Fibroblast of lung (primary cell): ENCODE measurements around the gene DNAJA2. TPM values are rescaled to one million over a fixed set of nuclear protein-coding genes. Genes with fewer than 3 reads are reported as not detected.

Experiments used
- DNase-seq, 2 donors: peaks; one replicate each; pipeline versions ENCODE4 v3.0.0 to v3.0.0-alpha.2; 2010; ENCODE audit warnings: low read depth in 2 of 2
- H2AFZ ChIP-seq: 2 replicates; pipeline ENCODE4 v1.5.1; 2012; ENCODE audit warnings: low read length, control low read depth, inconsistent platforms
- H3K27ac ChIP-seq: 2 replicates; pipeline ENCODE4 v1.5.1; 2011; ENCODE audit warnings: low read length, control low read depth; ENCODE audit not compliant: insufficient read depth
- H3K27me3 ChIP-seq: 2 replicates; pipeline ENCODE4 v1.5.1; 2011; ENCODE audit warnings: mild to moderate bottlenecking, low read length; ENCODE audit not compliant: control insufficient read depth, insufficient read depth
- H3K36me3 ChIP-seq: 2 replicates; pipeline ENCODE4 v1.5.1; 2011; ENCODE audit warnings: low read length; ENCODE audit not compliant: control insufficient read depth, insufficient read depth
- H3K4me1 ChIP-seq: 2 replicates; pipeline ENCODE4 v1.5.1; 2011; ENCODE audit warnings: low read length; ENCODE audit not compliant: control insufficient read depth, insufficient read depth; ENCODE audit errors: extremely low read depth
- H3K4me2 ChIP-seq: 2 replicates; pipeline ENCODE4 v1.5.1; 2011; ENCODE audit warnings: low read length, control low read depth; ENCODE audit not compliant: insufficient read depth; ENCODE audit errors: extremely low read depth
- H3K4me3 ChIP-seq, 4 experiments: fragments of 200-600 bp in 1 of 4; sonication (generic) in 1 of 4; replicated peaks in 1 of 4; 2 replicates each; pipeline ENCODE4 v1.5.1; 2011 to 2016; ENCODE audit warnings: low read length in 4 of 4, low read depth in 3 of 4, mild to moderate bottlenecking in 3 of 4, control low read depth in 2 of 4, inconsistent platforms in 1 of 4, mixed read lengths in 1 of 4; ENCODE audit not compliant: insufficient read depth in 1 of 4; ENCODE audit errors: control extremely low read depth in 1 of 4
- H3K79me2 ChIP-seq: 2 replicates; pipeline ENCODE4 v1.5.1; 2012; ENCODE audit warnings: mild to moderate bottlenecking, low read length, inconsistent platforms; ENCODE audit not compliant: control insufficient read depth, insufficient read depth
- H3K9ac ChIP-seq: 2 replicates; pipeline ENCODE4 v1.5.1; 2011; ENCODE audit warnings: mild to moderate bottlenecking, low read length, control low read depth; ENCODE audit not compliant: insufficient read depth
- H3K9me3 ChIP-seq: 2 replicates; pipeline ENCODE4 v1.5.1; 2012; ENCODE audit warnings: low read depth, low read length; ENCODE audit not compliant: control insufficient read depth, insufficient read depth
- H4K20me1 ChIP-seq: 2 replicates; pipeline ENCODE4 v1.5.1; 2011; ENCODE audit warnings: low read length; ENCODE audit not compliant: control insufficient read depth, insufficient read depth; ENCODE audit errors: extremely low read depth
- EZH2 ChIP-seq: IDR thresholded peaks from 2 replicates; pipeline ENCODE4 v1.5.1; 2012; ENCODE audit warnings: low read length, control low read depth, mild to moderate bottlenecking; ENCODE audit errors: missing control alignments
- polyA plus RNA-seq, 2 donors: library from polyadenylated mRNA; depleted of rRNA in 1 of 2; stranded (reverse) in 1 of 2; unstranded in 1 of 2; fragments of >200 nt; gene quantifications; 2 replicates each; pipeline ENCODE4 v1.2.1, GENCODE V29; 2011 to 2012; ENCODE audit warnings: missing spikeins in 1 of 2
- total RNA-seq: library from RNA; depleted of rRNA; stranded (reverse); fragments of >200 nt; gene quantifications from 2 replicates; pipeline ENCODE4 v1.2.1, GENCODE V29; 2014
- TF ChIP-seq, protein P1 (sequence below), 2 donors: IDR thresholded peaks in 1 of 2; conservative IDR thresholded peaks in 1 of 2; 1 replicate in 1 of 2; 2 replicates in 1 of 2; pipeline ENCODE4 v1.5.1; 2011 to 2012; ENCODE audit warnings: low read length in 2 of 2, control low read depth in 1 of 2, inconsistent platforms in 1 of 2, low read depth in 1 of 2, mild to moderate bottlenecking in 1 of 2

The DNAJA2 gene
- total and polyA plus RNA-seq, 2 donors (not counting 1 experiment from before 2014, with no cell fraction given): 32.5 to 78.3 TPM

DNA sequence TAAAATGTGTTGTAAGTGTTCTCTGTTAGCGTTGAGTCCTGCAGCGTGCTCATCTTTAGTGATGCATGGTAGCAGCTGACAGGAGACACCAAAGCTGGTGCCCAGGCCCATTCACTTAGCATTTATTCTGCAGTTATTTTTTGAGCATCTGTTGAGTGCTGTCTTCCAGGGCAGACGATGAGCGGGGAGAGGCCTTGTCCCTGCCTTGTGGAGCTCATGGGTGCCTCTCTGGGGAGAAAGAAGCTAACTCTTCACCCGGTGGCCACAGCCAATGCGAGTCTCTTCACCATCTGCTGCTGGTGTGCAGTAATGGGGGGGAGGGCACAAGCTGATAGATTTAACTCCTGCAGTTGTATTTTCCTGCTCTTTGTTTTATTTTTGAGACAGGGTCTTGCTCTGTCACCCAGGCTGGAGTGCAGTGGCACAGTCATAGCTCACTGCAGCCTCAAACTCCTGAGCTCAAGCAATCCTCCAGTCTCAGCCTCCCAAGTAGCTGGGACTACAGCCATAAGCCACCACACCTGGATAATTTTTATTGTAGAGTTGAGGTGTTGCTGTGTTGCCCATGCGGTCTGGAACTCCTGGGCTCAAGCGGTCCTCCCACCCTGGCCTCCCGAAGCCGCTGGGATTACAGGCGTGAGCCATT, 58.8 kb downstream of the DNAJA2 start:
- peaks cover 6% of the 10 kb centered on the region for H3K36me3 ChIP-seq
- H4K20me1 ChIP-seq: no peaks in the 10 kb centered on the region
- no peak overlapping the region for H3K4me3 ChIP-seq
- no peaks in the 10 kb centered on the region for H3K9me3 ChIP-seq
- H3K79me2 ChIP-seq: no peaks in the 10 kb centered on the region
- H3K4me1 ChIP-seq: no peaks in the 10 kb centered on the region
- TF ChIP-seq EZH2: no peak
- TF ChIP-seq, protein P1, sequence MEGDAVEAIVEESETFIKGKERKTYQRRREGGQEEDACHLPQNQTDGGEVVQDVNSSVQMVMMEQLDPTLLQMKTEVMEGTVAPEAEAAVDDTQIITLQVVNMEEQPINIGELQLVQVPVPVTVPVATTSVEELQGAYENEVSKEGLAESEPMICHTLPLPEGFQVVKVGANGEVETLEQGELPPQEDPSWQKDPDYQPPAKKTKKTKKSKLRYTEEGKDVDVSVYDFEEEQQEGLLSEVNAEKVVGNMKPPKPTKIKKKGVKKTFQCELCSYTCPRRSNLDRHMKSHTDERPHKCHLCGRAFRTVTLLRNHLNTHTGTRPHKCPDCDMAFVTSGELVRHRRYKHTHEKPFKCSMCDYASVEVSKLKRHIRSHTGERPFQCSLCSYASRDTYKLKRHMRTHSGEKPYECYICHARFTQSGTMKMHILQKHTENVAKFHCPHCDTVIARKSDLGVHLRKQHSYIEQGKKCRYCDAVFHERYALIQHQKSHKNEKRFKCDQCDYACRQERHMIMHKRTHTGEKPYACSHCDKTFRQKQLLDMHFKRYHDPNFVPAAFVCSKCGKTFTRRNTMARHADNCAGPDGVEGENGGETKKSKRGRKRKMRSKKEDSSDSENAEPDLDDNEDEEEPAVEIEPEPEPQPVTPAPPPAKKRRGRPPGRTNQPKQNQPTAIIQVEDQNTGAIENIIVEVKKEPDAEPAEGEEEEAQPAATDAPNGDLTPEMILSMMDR (conservative IDR thresholded peaks at IDR 0.05 in 1 of 2, IDR thresholded peaks at IDR 0.05 in 1 of 2; ENCODE audit: low read depth in 1 of 2, low read length in 2 of 2): no peak
- H3K27ac ChIP-seq: no peak overlapping the region
- H2AFZ ChIP-seq: no peak overlapping the region
- H3K9ac ChIP-seq: no peak overlapping the region
- H3K27me3 ChIP-seq: no peaks in the 10 kb centered on the region
- no peak overlapping the region for H3K4me2 ChIP-seq
- DNase-seq: no peak

DNA sequence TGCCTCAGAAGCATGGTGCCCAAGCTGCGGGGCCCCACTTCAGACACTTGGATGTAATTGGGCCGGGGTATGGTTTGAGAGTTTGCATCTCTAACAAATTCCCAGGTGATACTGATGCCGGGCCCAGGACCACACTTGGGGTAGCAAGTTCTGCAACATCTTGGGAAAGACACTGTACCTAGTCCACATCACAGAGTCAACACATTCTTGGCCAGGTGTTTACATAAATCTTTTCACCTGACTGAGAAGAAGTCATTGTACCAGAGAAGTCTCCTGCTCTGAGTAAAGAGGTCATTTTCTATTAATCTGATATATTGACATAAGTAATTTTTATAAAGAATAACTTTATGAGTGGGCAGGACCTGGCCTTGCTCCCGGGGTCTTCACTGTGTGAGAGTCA, 61.8 kb downstream of the DNAJA2 start:
- Histone ChIP-seq H3K4me1 (no peaks in the 10 kb centered on the region), H2AFZ (no peak overlapping the region), H3K36me3 (peaks cover 6% of the 10 kb centered on the region), H3K27ac (no peak overlapping the region), H3K79me2 (no peaks in the 10 kb centered on the region), H3K4me3 (no peak overlapping the region), H4K20me1 (no peaks in the 10 kb centered on the region), H3K9me3 (no peaks in the 10 kb centered on the region), H3K4me2 (no peak overlapping the region), H3K27me3 (no peaks in the 10 kb centered on the region), H3K9ac (no peak overlapping the region)
- TF ChIP-seq, protein P1 (conservative IDR thresholded peaks at IDR 0.05 in 1 of 2, IDR thresholded peaks at IDR 0.05 in 1 of 2; ENCODE audit: low read depth in 1 of 2, low read length in 2 of 2): no peak
- no peak for TF ChIP-seq EZH2
- DNase-seq: no peak

DNA sequence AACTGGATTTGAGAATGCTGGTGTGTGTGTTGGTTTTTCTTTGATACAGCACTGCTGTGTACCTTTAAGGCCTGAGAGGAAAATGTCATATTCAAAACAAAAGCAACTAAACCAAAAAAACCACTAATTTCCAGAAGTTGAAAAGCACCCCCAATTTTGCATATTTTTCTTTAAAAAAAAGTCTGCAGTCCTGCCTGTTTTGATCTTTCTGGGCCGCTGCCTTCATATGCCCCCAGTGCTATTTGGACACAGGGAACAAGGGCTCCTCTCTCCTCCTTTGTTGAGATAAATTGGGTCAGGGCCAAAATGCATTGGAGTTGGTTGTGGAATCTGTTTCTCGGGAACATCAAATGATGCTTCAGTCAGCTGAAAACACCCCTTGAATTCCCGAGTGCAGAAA, 62.4 kb downstream of the DNAJA2 start:
- no peaks in the 10 kb centered on the region for H4K20me1 ChIP-seq
- H3K4me3 ChIP-seq: no peak overlapping the region
- DNase-seq: no peak
- no peaks in the 10 kb centered on the region for H3K4me1 ChIP-seq
- no peak overlapping the region for H3K27ac ChIP-seq
- no peak overlapping the region for H2AFZ ChIP-seq
- no peak overlapping the region for H3K4me2 ChIP-seq
- H3K27me3 ChIP-seq: no peaks in the 10 kb centered on the region
- no peaks in the 10 kb centered on the region for H3K9me3 ChIP-seq
- no peaks in the 10 kb centered on the region for H3K79me2 ChIP-seq
- H3K9ac ChIP-seq: no peak overlapping the region
- no peak for TF ChIP-seq EZH2
- TF ChIP-seq, protein P1 (conservative IDR thresholded peaks at IDR 0.05 in 1 of 2, IDR thresholded peaks at IDR 0.05 in 1 of 2; ENCODE audit: low read depth in 1 of 2, low read length in 2 of 2): no peak
- peaks cover 6% of the 10 kb centered on the region for H3K36me3 ChIP-seq
